GM21447 (cell line): ENCODE data around the gene BNIP2.
"Not testable (repeated sequence)": the region's sequence is repeated elsewhere in the genome, so short reads cannot be mapped to it uniquely, and the experiment has no call there.

Source experiments
- ATAC-seq: cut with Tn5 transposase; IDR thresholded peaks from one replicate; pipeline ENCODE4 v1.9.1; 2021; ENCODE audit not compliant: unreplicated experiment

The BNIP2 gene, protein sequence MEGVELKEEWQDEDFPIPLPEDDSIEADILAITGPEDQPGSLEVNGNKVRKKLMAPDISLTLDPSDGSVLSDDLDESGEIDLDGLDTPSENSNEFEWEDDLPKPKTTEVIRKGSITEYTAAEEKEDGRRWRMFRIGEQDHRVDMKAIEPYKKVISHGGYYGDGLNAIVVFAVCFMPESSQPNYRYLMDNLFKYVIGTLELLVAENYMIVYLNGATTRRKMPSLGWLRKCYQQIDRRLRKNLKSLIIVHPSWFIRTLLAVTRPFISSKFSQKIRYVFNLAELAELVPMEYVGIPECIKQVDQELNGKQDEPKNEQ

DNA sequence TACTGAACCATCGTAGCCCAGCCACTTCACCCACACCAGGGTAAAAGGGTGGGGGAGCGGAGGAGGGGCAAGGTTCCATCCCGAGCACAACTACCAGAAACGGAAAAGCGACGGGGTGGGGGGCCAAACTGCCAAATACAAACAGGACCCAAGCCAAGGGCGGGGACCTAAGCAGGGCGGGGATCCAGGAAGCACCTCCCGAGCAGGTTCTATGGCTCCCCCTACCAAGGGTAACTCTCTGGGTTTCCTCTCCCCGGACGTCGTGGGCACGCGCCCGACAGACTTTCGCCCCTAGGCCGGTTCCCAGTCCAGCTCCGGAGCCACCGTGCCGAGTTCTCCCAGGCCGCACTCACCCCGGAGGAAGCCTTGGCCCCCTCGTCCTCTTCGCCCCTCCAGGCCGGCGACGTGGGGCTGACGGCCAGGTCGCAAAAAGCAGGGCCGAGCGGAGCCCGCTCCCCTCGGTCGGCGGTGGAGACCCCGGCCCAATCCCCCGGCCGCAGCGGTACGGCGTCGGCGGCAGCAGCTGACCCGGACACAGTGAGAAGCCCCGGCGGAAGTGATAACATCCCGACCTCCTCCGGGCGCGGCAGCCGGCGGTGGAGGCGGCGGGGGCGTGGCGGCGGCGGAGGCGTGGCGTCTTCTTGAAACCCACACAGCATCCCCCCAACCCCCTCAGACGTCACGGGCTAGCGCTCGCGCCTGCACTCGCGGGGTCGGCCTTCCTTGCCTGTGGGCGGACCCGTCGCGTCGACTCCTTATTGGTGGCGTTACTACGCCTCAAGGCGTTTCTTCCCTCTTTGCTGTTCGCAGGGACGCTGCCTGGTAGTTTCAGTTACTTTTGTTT lies at the start of gene BNIP2:
TSS of gene BNIP2 (minus strand) at position 539 of the 844 bp plus-strand sequence. CDS start 6,863 bp downstream, outside the sequence.
- peak; percentile 72 for ATAC-seq

DNA sequence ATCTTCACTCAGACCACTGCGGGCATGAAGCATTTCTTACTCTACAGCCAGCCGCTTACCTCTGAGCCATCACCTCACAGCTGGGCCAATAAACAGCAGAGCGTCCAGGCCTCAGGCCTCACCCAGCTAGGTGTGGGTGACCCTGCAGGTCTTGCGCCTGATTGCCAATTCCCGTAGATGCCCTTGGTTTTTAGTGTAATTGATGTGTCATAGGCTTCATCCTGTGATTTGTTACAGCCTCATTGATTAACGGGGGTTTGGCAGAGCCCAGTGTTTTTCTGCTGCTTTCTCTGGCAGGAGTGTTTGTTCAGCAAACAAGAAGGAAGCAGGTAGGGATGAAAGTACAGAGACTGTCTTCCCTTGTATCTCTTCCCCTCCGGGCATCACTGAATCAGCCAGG lies 49.6 kb upstream of the BNIP2 start:
- ATAC-seq, result no peak

DNA sequence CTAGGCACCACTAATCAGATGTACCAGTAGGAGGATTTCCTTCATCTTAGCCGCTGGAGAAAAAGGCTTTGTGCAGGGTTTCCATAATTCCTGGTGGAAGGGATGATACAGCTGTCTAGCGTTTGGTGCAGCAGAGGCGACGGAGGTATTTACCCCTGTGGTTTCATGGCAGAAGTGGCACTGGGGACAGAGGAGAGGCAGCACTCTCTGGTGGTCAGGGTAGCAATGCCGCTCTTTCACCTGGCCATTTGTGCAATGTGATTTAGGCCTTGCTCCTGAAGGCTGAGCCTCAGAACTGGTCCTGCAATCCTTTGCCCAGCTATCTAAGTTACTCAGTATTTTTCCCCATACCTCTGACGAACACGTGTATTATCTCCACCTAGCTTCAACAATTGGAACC lies 47.1 kb upstream of the BNIP2 start:
- ATAC-seq, result no peak

DNA sequence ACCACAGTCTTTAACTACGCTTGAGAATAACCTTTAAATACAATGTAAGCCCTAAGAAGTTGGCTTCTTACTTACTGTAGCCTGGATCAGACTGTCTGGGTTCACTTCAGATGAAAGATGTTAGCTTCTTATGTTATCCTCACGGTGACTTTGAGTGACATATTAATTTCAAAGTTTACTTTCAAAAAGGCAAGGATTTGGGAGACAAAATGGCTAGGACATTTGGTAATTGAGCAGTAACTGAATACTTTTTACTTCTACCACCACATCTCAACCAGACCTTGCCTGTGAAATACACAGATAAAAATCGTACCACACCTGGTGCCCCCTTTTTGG lies 36.0 kb upstream of the BNIP2 start:
- ATAC-seq, result no peak

DNA sequence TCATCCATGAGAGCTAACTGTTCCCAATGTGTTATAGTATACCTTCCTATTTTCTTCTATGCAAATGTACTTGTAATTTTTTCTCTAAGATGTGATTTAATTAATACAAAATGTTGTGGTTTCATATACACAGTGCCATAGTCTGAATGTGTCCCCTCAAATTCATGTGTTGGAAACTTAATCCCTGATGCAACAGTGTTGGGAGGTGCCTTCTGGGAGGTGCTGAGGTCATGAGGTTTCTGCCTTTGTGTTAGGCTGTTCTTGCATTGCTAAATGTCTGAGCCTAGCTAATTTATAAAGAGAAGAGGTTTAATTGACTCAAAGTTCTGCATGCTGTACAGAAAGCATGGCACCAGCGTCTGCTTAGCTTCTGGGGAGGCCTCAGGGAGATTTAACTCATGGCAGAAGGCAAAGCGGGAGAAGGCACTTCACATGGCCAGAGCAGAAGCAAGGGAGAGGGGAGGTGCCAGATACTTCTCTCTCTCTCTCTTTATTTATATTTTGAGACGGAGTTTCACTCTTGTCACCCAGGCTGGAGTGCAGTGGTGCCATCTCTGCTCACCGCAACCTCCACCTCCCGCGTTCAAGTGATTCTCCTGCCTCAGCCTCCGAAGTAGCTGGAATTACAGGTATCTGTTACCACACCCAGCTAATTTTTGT lies 34.7 kb upstream of the BNIP2 start:
- no peak for ATAC-seq

DNA sequence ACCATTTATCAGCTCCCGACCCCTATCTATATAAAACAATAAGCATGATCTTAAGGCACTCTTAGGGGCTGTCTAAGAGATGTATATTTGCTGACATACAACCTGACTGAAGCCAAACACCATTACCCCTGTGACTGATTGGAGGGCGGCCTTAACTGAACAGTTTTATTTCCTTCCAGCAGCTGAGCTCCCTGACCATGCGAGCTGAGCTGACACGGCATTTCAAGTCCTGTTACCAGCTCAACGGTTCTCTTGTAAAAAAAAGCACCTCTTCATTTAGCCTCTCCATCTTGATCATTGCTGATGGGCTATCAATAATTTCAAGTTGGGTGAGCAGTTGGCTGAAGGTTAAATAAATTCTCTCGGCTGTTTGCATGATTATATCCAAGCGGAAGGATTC lies 33.4 kb upstream of the BNIP2 start:
- ATAC-seq, result no peak

DNA sequence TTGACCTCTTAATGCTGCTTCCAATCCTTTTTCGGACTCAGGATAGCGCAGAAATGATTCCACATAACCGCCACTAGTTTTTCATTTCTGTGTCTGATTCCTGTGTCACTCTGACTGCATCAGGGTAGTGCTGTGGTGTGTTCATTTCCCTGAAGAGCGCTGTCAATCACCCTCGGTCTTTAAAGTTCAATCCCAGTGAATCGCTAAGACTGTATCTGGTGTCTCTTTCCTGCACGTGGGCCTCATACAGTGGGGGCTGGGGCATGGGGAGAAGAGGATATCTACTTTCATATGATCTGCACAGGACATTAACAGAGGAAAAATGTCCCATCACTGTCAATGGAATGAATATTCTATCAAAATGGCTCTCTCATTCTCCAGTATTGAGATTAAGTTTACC lies 32.9 kb upstream of the BNIP2 start:
- no peak for ATAC-seq

DNA sequence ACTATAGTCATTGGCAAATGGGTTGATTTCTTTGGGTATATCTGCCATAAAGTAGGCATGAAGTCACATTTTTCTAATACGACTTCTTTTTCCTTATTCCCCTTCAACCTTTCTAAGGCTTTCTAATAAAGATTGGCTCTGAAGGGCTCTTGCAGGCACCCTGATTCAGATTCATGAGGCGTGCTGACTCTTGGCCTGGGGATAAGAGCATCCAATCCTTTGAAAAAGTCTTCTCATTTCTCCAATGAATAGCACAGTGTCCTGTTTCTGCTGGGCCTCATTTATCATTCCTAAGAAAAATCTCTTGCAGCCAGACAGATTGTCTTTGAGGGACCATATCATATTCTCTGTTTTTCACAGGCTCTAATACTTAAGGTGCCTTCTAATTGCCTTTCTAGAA lies 32.3 kb upstream of the BNIP2 start:
- ATAC-seq, result no peak

DNA sequence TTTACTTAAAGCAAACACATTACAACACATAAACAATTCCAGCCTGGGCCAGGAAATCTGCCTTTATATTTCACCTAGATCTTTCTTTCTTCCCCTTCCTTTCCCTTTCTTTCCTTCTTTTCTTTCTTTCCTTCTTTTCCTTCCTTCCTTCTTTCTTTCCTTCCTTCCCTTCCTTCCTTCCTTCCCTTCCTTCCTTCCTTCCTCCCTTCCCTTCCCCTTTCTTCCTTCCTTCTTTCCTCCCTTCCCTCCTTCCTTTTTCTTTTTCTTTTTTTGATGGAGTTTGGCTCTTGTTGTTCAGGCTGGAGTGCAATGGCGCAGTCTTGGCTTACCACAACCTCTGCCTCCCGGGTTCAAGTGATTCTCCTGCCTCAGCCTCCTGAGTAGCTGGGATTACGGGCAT lies 24.1 kb upstream of the BNIP2 start:
- no peak for ATAC-seq

DNA sequence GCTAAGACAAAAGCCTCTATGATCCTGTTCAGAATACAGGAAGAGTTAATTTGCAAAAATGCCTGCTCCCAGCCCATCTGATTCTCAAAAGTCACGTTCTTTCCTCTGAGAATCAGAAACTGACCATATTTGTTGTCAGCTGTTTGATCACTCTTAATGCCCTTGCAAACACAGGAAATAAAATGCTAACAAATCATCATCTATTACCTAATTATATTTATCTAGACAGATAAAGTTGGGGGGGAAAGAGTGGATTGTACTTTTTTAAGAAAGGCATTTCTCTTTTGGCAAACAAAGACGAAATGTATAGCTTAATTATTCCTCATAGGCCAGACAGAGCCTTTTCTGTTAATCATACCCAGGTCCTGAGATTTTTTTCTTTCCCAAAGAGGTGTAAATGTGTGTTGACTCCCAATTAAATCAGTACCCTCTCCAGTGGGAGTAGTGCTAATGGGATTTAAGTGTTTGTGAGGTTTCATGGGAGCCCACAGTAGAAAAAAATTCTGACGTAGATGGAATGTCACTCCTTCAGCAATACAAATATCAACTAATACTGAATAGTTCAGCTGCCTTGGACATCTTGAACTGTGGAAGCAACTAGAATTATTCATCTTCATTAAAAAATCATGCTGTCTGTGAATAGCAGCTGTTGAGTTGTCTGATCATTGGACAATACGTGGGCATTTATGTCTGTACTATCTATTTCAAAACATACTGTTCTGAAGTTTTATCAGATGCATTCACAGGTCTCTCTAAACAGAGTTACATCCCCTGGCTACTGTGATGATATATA lies 22.5 kb upstream of the BNIP2 start:
- no peak for ATAC-seq

DNA sequence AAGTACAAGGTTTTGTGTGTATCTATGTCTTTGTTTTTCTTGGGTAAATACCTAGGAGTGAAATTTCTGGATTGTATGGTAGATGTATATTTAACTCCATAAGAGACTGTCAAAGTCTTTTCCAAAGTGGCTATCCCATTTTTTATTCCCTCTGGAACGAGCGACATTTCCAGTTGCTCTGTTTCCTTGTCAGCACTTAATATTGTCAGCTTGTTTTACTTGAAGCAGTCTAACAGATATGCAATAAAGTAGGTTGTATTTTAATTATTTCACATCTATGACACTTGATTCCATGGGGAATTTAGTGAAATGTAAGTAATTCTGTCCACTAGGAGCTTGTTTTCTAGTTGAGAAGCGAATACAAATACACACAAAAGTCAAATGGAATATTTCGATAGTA lies 18.5 kb upstream of the BNIP2 start:
- no peak for ATAC-seq

DNA sequence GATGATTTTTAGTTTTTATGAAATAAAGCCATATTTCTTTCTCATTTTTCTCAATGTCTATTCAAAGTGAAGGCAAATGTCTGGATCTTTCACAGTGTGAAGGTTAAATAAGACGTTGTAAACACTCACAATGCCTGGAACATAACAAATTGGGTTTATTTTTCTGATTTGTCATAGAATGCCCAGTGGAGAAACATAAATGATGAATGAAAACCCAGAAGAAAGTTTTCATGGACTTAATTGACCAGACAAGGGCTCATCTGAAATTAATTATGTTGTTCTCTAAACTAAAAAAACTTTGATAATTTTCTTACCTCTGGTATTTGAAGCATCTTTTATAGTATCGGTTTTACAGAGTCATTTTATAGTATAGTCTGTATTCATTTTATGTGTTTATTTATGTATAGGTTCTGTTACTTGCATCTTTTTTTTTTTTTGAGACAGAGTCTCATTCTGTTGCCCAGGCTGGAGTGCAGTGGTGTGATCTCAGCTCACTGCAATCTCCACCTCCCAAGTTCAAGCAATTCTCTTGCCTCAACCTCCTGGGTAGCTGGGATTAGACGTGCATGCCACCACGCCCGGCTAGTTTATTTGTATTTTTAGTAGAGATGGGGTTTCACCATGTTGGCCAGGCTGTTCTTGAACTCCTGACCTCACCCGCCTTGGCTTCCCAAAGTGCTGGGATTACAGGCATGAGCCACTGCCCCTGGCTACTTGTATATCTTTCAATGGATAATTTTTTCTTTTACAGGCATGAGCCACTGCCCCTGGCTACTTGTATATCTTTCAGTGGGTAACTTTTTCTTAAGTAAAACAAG lies 15.1 kb upstream of the BNIP2 start:
- ATAC-seq, result no peak

DNA sequence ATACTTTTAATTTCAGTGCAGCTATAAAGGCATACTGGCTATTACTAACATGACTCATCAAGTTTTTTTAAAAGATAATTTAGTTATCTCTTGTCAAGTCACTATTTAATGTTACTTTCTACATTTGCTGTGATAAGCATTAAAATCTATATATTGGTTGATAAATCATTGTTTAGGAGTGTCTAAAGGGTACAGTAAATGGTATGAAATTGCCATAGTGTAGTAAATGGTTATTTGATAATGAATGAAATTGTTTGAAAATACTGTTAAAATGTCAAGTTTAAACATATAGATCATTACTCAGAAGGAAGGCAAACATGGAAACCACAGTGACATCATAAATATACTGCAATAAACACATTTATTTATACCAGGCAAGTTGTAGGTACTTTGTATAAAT lies 13.2 kb upstream of the BNIP2 start:
- ATAC-seq, result no peak

DNA sequence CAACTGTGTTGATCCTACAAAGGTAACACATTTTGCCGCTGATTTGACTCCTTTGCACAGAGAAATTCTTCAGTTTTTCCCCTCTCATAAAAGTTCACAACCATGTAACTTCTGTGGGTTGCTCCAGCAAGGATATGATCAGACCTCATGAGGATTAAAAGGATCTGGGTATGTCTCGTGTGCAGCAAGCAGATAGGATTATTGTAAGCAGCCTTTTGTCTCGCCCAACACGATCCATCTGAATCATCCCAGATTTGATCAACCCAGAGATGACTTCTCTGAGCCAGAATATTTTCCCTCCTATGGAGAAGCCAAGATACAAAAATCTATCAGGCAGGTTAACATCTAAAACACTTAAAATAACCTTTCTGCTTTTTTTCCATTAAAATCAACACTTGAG lies 12.8 kb upstream of the BNIP2 start:
- ATAC-seq, result no peak

DNA sequence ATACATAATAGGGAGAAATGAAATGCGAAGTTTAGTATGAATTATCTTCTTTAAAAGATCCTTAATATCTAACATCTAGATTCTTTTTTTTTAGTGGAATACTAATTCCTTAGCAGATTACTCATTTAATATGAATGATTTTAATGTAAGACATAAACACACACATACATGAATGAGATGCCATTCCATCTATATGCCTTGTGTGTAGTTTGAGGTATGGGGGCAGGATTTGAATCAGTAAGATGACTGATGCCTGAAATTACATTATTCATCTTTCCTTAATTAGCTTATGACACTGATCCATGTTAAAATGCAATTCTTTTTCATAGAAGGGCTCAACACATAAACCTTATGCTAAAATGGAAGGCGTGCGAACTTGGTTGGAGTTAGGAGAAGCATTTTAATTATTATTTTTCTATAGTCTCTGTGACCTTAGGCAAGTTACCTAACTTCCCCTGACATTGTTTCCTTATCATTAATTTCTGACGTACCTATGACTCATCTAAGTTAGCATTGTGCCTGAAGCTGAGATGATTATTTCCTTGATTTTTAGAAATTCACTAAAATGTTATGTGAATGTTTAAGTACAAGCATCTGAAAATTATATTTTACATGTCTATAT lies 10.8 kb upstream of the BNIP2 start:
- no peak for ATAC-seq

DNA sequence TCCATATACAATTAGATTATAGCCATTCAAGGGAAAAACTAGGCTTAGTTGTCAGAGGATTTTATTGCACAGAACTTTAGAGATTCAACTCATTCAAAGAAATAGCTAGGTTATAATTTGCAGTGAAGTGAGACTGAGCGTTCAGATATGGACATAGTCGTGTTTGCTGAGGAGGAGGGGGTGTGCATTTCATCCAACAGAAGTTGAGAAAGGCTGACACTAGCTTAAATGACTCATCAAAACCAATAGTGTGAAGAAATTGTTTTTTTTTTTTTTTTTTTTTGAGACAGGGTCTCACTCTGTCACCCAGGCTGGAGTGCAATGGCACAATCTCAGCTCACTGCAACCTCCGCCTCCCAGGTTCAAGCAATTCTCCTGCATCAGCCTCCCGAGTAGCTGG lies 8.9 kb upstream of the BNIP2 start:
- ATAC-seq, result not testable (repeated sequence)

DNA sequence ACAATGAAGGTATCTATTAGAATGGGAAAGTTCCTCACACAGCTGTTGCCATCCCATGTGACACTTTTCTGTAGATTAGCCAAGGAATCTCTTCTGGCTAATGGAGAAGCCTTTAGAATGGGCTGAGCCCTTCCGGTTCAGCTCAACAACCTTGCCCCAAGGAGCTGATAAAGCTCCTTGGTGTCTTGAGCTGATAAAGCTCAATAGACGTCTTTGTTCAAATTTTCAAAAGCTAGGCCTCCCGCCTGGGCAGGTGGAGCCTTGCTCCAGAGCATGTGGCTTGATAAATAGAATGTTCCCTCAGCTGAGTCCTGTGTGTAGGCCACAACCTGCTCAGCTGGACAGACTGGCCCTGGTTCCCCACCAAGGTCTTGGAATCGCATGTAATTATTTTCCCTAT lies 7.2 kb upstream of the BNIP2 start:
- ATAC-seq, result no peak

DNA sequence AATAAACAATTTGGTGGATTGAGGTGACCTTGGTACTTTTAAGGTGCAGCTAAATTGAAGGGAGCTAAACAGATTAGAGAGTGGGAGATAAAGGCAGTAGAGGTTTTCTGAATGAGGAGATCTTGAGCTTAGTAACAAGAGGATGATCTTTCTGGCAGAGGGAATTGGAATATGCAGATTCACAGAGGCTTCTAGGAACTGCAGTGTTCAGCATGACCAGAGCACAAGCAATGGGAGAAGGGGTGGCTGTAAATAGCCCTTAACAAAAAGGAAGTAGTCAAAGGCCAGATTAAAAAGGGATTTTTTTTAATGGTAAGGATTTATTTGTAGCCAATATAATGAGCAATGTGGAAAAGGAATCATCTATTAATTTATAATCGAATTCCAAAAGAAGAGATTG lies 5.7 kb upstream of the BNIP2 start:
- ATAC-seq, result no peak

DNA sequence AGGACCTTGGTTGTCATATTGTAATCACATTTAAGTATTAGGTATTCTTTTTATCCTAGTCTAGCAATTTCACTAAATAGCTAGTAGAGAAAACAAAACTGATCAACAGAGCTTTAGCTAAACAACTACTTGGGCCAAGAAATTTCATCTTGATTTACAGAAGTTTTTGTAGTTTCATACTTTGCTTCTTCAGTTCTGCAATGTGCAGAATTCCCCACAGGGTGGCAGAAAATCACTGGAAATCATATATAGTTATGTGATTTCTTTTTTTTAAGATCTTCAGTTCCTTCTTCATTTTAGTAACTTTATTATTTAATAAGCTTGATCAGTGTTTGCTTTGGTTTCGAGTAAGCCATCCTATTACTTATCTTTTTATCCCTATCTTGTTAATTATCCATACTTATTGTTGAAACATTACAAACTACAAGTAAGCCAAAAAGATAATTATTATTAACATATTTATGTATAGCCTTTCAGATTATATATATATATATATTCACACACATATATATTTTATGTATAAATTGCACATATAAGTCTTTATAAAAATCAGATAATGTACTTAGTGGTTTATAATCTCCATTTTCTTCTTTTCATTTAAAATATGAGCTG lies 2.2 kb upstream of the BNIP2 start:
- ATAC-seq, result no peak
